ENCODE measurements around the gene GAB1.

The GAB1 gene

DNA sequence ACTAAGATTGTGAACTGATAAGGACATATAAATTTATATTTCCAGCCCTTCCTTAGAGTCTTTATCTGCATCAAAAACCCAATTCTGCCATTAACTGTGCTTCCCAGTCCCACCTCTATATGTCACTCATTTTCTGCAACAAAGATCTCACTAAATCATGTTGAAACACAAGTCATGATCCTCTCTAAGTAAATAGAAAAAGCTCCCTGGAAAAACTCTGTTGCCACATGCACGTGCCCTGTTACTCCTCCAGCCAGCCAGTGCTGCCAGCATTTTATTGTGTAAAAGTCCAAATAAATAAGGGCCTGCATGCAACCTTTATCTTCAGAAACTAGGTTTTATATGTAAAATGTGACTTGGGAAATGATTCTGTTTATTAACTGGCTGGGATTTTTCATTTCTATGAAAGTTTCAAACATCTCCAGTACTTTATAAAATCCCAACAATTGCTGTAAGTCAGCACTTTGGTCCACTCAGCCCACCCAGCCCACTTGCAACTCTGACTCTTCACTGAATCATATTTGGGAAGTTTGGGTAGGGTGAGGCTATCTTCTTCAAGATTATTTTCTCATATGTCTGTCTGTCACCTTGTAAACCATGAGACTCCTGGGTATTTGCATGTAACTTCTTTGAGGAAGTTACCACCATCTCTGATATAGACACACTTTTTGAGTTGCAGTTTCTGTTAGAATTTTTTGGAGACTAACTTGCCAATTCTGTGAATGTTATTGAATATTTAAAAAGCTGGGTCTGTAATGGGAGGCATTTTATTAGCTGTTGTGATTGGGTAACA is 136.9 kb downstream of the GAB1 start:
- no peak for DNase-seq (ENCODE audit: low read depth in 1 of 2, low spot score in 1 of 2)

- DNase-seq (ENCODE audit: low read depth in 1 of 2, low spot score in 1 of 2): no peak
Observed at GRCh38 chr4:143477487-143477886, 140.8 kb downstream of the GAB1 start.

- DNase-seq (ENCODE audit: low read depth in 1 of 2, low spot score in 1 of 2): no peak
Observed at GRCh38 chr4:143481361-143481760, 144.7 kb downstream of the GAB1 start.

DNA sequence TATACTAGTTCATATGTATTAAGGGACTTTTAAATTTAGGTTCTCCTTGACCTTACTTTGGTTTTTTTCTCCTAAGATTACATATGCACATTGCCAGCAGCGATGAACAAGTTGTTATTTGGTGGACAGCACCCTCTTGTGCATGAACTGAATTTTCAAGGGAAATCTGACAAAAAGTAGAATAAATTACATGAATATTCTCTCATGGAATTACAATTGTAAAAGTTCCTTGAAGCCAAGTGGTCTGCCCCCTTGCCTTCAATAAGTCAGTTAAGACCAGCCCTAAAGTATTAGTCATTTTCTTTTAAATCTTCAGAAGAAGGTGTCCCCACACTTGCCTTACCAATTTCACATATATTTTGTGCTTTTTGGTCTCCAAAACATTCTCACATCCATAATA is 146.2 kb downstream of the GAB1 start:
- no peak for DNase-seq (ENCODE audit: low read depth in 1 of 2, low spot score in 1 of 2)

GRCh38 chr4:143486314-143486713 is 149.6 kb downstream of the GAB1 start:
- no peak for DNase-seq (ENCODE audit: low read depth in 1 of 2, low spot score in 1 of 2)

DNA sequence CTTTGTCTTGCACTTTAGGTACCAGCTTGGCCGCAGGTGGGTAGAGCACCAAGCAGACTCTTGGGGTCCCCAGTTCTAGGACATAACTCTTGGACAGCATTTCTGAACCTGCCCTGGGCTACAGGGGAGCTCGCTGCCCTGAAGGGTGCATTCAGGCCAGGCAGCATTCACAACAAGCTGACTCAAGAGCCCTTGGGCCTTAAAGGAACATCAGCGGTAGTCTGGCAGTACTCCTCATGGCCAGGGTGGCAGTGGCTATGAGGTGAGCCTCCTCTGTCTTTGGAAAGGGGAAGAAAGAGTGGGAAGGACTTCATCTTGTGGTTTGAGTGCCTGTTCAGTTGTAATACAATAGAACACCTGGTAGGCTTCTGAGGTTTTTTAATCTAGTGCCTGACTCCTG is 152.0 kb downstream of the GAB1 start:
- no peak for DNase-seq (ENCODE audit: low read depth in 1 of 2, low spot score in 1 of 2)

DNA sequence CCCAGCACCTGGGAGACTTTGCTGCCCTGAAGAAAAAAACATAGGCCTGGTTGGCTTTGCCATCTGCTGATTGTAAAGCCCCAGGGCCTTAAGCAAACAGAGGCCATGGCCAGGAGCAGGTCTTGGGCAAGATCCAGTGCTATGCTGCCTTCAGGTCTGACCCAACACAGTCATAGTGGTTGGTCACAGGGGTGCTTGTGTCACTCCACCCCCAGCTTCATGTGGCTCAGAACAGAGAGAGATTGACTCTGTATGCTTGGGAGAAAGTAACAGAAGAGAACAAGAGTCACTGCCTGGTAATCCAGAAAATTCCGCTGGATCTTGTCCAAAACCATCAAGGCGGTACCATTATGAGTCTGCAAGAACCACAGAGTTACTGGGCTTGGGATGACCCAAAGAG is 152.4 kb downstream of the GAB1 start:
- no peak for DNase-seq (ENCODE audit: low read depth in 1 of 2, low spot score in 1 of 2)

- DNase-seq (ENCODE audit: low read depth in 1 of 2, low spot score in 1 of 2): no peak
Observed at GRCh38 chr4:143498021-143498420, 161.3 kb downstream of the GAB1 start.

DNA sequence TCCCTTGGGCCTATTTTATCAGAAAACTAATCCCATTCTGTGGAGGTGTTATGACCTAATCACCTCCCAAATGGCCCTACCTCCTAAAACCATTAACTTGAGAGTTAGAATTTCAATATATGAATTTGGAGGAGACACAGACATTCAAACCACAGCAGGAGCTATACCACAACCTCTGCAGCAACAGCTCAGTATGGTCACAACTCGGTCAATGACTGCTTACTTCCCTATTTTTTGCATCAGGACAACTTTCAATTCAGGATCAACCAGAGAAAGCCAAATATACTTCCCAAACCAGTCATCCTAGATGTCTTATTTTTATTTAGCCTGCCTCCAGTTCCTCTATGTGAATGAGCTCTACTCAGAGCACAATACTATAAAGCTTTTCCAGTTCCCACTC is 165.6 kb downstream of the GAB1 start:
- no peak for DNase-seq (ENCODE audit: low read depth in 1 of 2, low spot score in 1 of 2)

- DNase-seq (ENCODE audit: low read depth in 1 of 2, low spot score in 1 of 2): no peak
Observed at GRCh38 chr4:143506031-143506430, 169.4 kb downstream of the GAB1 start.

- DNase-seq (ENCODE audit: low read depth in 1 of 2, low spot score in 1 of 2): no peak
Observed at GRCh38 chr4:143511906-143512305, 175.2 kb downstream of the GAB1 start.

DNA sequence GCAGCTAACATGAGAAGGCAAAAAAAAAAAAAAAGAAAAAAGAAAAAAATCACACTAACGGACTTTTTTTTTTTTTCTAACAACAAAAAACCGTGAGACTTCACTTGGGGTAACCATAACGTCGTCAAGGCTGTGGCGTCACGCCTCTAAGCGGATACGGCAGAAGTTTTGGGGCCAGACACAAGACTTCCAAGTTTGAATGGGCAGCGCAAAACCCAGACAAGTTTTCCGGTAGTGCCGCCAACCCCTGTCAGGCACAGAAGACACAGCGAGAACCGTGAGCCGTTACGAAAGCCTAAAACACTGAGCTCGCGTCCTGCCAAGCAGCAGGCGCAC is 176.3 kb downstream of the GAB1 start:
- DNase-seq (ENCODE audit: low read depth in 1 of 2, low spot score in 1 of 2): no peak

GRCh38 chr4:143513314-143514168 is 176.9 kb downstream of the GAB1 start, which contains the start of gene SMARCA5:
Gene SMARCA5, plus strand, starts transcription at chr4:143513702. Its CDS starts 223 bp downstream, at chr4:143513925.
- DNase-seq (ENCODE audit: low read depth in 1 of 2, low spot score in 1 of 2): peak; percentile 78 to 94

DNA sequence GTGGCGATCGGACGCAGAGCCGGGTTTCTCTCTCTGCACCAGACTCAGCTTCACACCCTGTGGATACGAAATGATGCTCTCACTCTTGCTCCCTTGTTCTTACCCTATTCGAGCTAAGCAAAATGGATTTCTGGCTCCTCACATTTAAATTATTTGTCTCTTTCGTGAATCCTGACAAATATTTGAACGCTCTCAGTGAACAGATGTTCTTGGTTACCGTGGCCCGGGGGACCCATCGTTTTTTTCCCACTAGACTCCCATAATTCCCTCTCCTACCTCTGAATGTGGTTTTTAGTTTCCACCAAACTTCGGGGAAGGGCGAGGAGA is 177.5 kb downstream of the GAB1 start:
- no peak for DNase-seq (ENCODE audit: low read depth in 1 of 2, low spot score in 1 of 2)

- DNase-seq (ENCODE audit: low read depth in 1 of 2, low spot score in 1 of 2): peak in 1 of 2 donors; percentile 3
Observed at GRCh38 chr4:143514497-143514896, 177.8 kb downstream of the GAB1 start.

GRCh38 chr4:143514901-143515300 is 178.2 kb downstream of the GAB1 start:
- no peak for DNase-seq (ENCODE audit: low read depth in 1 of 2, low spot score in 1 of 2)

DNA sequence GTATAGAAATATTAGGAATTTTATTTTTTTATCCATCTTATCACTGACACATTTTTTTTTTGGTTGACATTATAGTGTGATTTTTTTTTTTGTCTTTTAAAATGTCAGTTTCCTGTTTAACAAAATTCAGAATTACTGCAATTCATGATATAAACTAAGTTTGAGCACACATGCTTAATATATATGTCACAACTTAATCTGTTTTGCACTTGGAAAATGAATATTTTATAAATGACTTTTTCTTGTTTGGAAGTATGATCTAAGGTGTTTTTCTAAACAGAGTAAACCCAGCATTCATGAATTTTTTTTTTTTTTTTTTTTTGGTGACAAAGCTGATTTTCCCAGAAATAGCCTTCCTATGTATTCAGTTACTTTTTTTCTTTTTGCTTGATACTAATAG is 179.2 kb downstream of the GAB1 start:
- DNase-seq (ENCODE audit: low read depth in 1 of 2, low spot score in 1 of 2): no peak

DNA sequence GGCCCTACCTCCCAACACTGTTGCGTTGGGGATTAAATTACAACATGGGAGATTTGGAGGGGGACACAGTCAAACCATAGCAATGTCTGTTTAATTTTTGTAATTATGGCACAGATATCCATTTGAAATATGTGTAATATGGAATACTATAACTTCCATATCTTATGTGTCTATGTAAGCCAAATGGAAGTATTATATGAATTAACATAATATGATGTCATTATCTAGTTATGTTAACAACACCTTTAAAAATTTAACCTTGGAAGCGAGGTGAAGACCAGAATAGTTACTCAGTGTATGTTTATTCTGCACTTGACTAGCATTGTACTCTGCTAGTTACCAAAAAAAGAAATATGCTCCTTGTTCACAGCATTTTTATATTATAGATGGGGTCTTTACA is 181.1 kb downstream of the GAB1 start:
- DNase-seq (ENCODE audit: low read depth in 1 of 2, low spot score in 1 of 2): no peak

Measured in activated CD4-positive, alpha-beta T cell treated with anti-CD3 and anti-CD28 coated beads, Interleukin-2, amount 50 U/mL, for 24 hours (primary cell).